Left kidney (tissue), 2 donors: Measurements from ENCODE around the gene CNTN5. TPM values are rescaled to one million over a fixed set of nuclear protein-coding genes. Genes with fewer than 3 reads are reported as not detected.
A peak's percentile ranks its signal among the peaks of the same experiment; 100 is the strongest.
"Not testable (repeated sequence)": the region's sequence is repeated elsewhere in the genome, so short reads cannot be mapped to it uniquely, and the experiment has no call there.

Source experiments
- DNase-seq: peaks from one replicate; pipeline ENCODE4 v3.0.0-alpha.2; 2013
- polyA plus RNA-seq: library from polyadenylated mRNA; unstranded; fragments of 120-200 nt; gene quantifications from one replicate; pipeline ENCODE4 v1.2.1, GENCODE V29; 2013; ENCODE audit not compliant: insufficient read length

Gene CNTN5
- polyA plus RNA-seq, 1 donor, result 27.1 TPM

GRCh38 chr11:99275521-99275920 lies 254.8 kb downstream of the CNTN5 start:
- peak; percentile 5 for DNase-seq

GRCh38 chr11:99277281-99277680 lies 256.5 kb downstream of the CNTN5 start:
- DNase-seq, result peak; percentile 14

DNA sequence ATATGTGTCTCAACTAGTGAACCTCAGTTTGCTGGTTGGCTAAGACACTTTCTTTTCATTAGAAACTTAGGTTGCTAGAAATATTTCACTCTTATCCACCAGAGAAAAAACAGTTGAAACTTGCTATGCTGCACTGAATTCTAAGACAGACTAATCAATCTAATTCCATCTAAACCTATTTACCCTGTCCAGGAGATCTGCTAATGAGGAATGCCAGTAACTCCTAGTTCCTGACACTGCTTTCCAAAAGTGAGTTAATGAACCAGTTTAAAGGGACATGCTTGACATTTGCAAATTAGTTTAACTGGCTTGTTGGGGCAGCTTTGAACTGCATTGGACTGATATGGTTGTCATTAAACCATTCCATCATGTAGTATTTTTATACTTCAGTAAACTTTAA lies 258.5 kb downstream of the CNTN5 start:
- no peak for DNase-seq

GRCh38 chr11:99281331-99281730 lies 260.6 kb downstream of the CNTN5 start:
- DNase-seq, result no peak

DNA sequence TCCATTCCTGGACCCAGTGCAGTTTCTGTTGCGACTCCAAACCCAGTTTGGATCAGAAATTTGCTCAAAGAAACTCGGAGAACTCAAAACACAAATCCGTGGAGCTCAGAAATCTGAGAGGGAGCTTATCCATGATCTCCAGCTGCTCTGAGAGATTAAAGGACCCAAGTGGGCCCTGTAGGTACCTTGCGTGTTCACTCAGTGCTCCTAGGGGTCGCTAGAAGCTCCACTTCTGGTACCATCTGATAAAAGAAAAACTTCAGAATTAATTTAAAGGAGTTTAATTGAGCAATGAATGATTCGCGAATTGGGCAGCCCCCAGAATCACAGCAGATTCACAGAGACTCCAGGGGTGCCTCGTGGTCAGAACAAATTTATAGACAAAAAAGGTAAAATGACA lies 277.2 kb downstream of the CNTN5 start:
- not testable (repeated sequence) for DNase-seq

- no peak for DNase-seq
Observed at GRCh38 chr11:99307510-99308088, 286.9 kb downstream of the CNTN5 start.

DNA sequence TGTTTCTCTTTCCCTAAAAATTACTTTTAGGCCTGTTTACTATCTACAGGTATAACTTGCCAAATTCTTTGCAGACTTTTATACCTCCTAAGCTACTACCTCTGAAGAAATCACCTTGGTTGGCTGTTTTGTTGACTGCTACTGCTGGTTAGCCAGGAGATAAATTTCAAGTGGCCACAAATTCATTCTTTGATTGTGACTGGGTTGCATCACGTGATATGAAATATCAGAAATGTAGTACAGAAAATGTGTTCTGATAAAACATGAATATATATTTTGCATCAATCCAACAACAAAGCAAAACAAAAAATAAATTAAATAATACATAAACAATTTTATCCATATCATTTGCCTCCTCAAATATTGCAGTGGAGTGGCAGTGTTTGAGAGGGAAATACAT lies 291.1 kb downstream of the CNTN5 start:
- no peak for DNase-seq

DNA sequence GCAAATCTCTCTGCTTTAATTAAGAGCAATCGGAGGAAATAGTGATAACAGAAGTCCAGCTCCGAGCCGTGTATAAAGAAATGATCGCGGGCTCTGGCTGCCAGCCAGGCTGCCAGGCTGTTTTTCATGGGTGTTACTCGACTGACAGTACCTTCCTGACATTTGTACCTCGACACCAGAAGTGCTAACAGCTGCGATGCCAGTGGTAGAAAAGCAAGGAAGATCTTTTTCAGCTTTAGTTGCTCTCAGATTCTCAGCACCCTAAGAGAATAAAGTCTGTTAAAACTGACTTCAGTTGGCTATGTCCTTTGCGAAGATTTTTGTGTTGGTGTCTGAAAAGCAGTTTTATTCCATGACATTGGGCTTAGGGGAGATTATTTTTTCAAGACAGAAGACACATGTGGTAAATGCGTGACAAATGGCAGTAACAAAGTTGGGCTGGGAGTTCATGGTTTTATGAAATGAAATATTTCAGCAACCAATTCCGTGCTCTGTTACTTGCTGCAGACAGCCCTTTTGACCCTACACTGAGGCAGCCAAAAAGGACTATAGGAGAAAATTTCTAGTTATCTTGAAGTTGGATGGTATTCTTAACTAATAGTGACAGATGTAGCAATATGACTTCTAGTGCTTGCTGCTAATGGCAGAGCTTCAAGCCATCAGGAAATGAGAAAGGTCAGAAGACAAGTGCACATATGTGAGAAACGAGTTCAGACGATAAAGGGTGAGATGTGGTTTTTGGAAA lies 296.2 kb downstream of the CNTN5 start:
- DNase-seq, result peak; percentile 5

DNA sequence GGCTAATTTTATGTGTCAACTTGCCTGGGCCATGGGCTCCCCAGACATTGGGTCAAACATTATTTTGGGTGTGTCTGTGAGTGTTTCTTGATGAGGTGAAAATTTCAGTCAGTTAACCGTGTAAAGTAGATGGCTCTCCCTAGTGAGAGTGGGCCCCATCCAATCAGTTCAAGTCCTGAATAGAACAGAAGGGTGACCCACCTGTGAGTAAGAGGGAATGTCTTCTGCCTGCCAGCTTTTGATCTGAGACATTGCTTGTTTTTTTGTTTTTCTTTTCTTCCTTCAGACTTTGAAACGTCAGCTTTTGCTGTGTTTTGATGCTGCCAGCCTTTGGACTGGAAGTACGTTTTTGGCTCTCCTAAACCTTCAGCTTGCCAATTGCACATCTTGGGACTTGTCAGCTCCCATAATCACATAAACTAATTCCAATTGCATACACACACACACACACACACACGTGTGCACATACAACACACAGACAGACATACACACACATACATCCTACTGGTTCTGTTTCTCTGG lies 300.1 kb downstream of the CNTN5 start:
- DNase-seq, result no peak

DNA sequence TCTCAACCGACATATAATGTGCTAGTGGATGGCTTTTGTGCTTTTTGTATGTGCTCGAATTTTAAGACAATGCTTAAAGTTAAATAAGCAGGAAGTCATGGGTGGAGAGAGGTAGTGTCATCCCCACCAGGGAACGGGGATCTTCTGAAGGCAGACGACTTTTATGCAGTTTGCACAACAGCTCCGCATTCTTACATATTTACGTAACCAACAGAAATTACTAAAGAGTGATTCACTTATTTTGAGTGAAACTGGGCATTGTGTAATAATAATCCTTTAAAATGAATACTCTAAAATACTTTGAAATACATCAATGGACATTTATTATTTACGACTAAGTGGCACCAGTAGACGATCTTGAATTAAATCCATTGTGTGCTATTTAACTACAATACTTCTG lies 305.1 kb downstream of the CNTN5 start:
- DNase-seq, result no peak

GRCh38 chr11:99327066-99327465 lies 306.3 kb downstream of the CNTN5 start:
- no peak for DNase-seq

- no peak for DNase-seq
Observed at GRCh38 chr11:99327527-99327926, 306.8 kb downstream of the CNTN5 start.

DNA sequence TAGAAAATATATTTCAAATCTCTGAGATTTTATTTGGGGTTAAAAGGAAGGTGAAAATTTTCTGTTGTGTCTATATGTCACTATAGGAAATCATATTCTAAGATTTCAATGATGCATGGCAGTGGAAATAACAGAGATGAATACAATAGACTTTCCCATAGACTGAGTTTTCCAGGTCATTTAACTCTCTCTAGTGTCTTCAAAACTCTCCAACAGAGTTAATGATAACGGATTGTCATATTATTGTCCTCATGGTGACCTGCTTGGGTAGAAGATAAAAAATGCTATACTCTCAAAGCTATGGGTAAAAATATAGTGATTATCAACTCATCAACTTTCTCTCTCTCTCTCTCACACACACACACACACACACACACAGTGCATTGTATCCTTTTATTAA lies 312.9 kb downstream of the CNTN5 start:
- DNase-seq, result no peak

DNA sequence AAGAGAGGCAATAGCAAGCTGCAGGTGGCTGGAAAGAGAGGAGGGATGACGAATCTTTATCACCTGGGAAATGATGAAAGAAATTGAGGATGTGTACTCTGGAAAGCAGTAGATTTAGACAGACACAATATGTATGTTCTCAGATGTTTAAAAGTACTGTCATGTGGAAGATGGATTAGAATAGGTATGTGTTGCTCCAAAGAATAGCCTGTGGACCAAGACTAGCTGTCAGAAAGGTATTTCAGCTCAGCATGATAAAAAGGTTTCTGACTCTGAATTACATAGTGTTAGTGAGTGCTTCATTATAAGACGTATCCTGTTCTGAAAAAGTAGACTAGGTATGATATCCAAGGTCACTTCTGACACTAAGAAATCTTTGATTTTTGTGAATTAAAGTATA lies 322.4 kb downstream of the CNTN5 start:
- no peak for DNase-seq

DNA sequence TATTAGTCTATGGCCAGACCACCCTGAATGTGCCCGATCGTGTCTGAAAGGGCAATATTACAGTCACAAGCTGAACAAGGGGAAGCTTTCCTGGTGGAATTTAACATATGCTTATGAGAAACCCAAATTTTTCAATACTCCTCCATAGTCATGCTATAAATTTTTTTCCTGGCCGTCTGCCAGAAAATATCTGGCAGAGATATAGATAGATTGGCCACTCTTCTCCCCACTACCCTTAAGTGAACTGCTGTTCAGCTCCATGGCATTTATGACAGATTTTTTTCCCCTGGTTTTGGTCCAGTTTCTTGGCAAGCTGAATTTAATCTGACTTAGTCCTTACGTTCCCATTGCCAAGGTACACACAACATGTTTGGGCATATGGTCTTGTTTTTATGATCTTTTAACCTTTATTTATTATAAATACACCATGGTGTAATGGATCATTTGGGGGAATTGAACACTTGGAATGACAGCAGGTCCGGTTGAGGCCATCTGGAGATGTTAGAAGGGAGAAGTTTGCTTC lies 328.5 kb downstream of the CNTN5 start:
- no peak for DNase-seq

- no peak for DNase-seq
Observed at GRCh38 chr11:99351624-99352023, 330.9 kb downstream of the CNTN5 start.

- no peak for DNase-seq
Observed at GRCh38 chr11:99352642-99353041, 331.9 kb downstream of the CNTN5 start.

DNA sequence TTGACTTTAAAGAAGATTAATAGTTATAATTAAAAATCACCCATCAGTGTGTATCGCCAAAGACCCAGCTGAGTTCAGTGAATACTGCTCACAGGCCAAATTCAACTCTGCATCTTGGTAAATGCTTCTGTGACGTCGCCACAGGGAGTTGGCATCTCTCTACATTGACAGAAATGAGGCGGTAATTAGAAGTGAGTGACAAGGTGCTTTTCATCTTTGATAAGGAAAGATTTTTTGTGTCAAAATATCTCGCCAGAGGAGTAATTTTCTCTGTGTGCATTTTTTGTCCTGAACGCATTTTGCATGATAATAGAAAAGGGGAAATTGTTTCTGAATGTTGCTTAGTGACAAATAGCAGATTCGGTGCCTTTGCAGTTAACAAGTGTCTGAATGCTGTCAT lies 345.8 kb downstream of the CNTN5 start:
- no peak for DNase-seq

- DNase-seq, result no peak
Observed at GRCh38 chr11:99368583-99368982, 347.8 kb downstream of the CNTN5 start.

DNA sequence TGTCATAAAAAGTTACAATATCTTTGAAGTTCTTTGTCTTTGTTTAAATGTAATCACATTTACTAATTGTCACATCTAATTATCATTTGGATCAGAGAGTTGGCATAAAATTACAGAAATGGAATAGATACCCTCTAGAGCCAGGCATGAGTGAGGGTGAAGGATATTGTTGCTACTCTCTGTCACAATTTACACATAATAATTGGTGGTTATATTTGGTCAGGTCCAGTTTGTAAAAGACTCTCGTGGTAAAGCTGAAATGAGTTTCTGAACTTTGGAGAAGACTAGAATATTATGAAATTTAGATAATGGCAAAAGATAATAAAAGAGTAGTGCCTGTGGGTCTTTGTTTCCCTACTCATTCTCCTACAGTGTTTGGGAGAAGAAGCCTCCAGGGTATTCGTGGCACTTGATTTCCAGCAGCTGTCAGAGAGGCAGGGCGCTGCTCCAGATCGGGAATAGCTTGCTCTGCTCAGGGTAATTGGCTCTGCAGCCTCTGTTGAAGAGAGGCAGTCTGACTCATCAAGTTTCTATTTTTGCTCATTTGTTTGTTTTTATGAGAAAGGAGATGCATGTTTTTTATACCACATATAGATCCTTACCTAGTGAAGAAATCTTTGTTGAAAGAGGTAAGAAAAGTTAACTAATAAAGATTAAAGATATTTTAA lies 349.9 kb downstream of the CNTN5 start:
- DNase-seq, result no peak

DNA sequence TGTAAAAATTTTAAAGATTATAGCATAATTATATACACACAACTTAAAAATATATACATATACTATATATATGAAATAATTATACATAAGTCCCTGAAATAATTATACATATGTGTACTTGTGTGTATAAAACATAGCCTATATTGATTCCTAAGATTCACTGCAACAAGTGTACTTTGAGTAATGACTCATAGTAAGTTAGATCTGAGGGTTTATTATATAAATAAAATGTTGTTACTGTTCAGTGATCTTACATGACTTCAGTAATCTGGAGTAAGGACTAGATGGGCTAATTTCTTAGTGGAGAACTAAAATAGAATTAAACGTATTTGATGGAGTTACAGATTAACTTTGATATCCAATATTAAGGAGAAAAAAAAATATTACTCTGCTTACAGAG lies 350.5 kb downstream of the CNTN5 start:
- no peak for DNase-seq

DNA sequence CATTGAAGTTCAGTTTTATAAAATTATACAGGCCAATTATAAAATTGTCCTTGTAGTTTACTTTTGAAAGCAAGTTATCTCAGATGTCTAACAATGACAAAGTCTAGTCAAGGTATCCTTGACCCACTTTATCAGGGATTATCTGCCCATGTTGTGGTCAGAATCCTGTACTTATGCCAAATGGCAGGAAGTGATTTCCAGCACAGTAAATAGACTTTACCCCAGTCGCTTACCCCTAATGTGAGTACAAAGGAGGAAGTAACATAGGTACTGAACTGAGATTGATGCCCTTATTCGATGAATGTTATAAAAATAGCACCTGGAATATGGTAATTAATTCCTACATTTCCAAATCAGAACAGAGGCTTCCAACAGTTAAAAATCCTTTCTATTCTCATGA lies 355.7 kb downstream of the CNTN5 start:
- DNase-seq, result no peak

- DNase-seq, result peak; percentile 10
Observed at GRCh38 chr11:99383648-99384245, 363.0 kb downstream of the CNTN5 start.
